H1 (cell line): ENCODE measurements around the gene TAF5. TPM values are rescaled to one million over a fixed set of nuclear protein-coding genes. Genes with fewer than 3 reads are reported as not detected.

Experiments used
- CTCF ChIA-PET: fragments of 300-600 bp; sonication (Branson Sonifier 250); formaldehyde crosslinking; loops from one replicate; lab custom pipeline; 2021; ENCODE audit not compliant: partially characterized antibody; lab: Charles Lee
- POLR2A ChIA-PET: fragments of 300-600 bp; sonication (Branson Sonifier 250); formaldehyde crosslinking; loops from one replicate; lab custom pipeline; 2021; ENCODE audit warnings: inconsistent platforms; ENCODE audit not compliant: partially characterized antibody; lab: Charles Lee
- DNase-seq, 2 experiments: peaks; one replicate each; pipeline versions ENCODE4 v3.0.0 to v3.0.0-alpha.2; 2010 to 2022; ENCODE audit warnings: low spot score in 2 of 2, low read depth in 1 of 2, mixed read lengths in 1 of 2
- FAIRE-seq: peaks from 2 replicates; lab custom pipeline; 2011; peaks lifted over from hg19 to GRCh38; lab: Jason Lieb, UNC
- H2AFZ ChIP-seq: 2 replicates; pipeline ENCODE4 v1.8.1; 2012; ENCODE audit warnings: low read length, inconsistent platforms
- H2AK5ac ChIP-seq: 2 replicates; pipeline ENCODE4 v1.6.1; 2013; ENCODE audit warnings: low read depth, low read length
- H2BK120ac ChIP-seq: replicated peaks from 2 replicates; pipeline ENCODE3; 2013; ENCODE audit warnings: low read depth, low read length, inconsistent platforms
- H2BK12ac ChIP-seq: 2 replicates; pipeline ENCODE4 v1.6.1; 2013; ENCODE audit warnings: low read depth, low read length
- H2BK15ac ChIP-seq: 2 replicates; pipeline ENCODE4 v1.6.1; 2013; ENCODE audit warnings: low read length
- H2BK20ac ChIP-seq: 2 replicates; pipeline ENCODE4 v1.6.1; 2013; ENCODE audit warnings: low read length
- H2BK5ac ChIP-seq: 2 replicates; pipeline ENCODE4 v1.6.1; 2013; ENCODE audit warnings: low read depth, low read length
- H3K14ac ChIP-seq: 2 replicates; pipeline ENCODE4 v1.6.1; 2013; ENCODE audit warnings: inconsistent platforms; ENCODE audit not compliant: insufficient read length
- H3K18ac ChIP-seq: 2 replicates; pipeline ENCODE4 v1.6.1; 2013; ENCODE audit warnings: low read length; ENCODE audit errors: extremely low read depth
- H3K23ac ChIP-seq: 2 replicates; pipeline ENCODE4 v1.6.1; 2013; ENCODE audit warnings: inconsistent platforms; ENCODE audit not compliant: insufficient read length
- H3K23me2 ChIP-seq: 2 replicates; pipeline ENCODE4 v1.6.1; 2013; ENCODE audit warnings: low read depth, low read length
- H3K27ac ChIP-seq: 2 replicates; pipeline ENCODE4 v1.6.1; 2011; ENCODE audit warnings: low read depth, low read length, inconsistent platforms
- H3K27me3 ChIP-seq, 4 experiments: replicated peaks in 1 of 4; 1 replicate in 1 of 4; 2 replicates in 3 of 4; pipeline versions ENCODE4 v1.6.1 to v1.8.1; 2011 to 2013; ENCODE audit warnings: low read length in 3 of 4, mild to moderate bottlenecking in 3 of 4, inconsistent platforms in 2 of 4, mixed read lengths in 2 of 4, moderate library complexity in 1 of 4; ENCODE audit not compliant: control insufficient read depth in 3 of 4, insufficient read depth in 3 of 4; ENCODE audit errors: extremely low read depth in 1 of 4
- H3K36me3 ChIP-seq, 4 experiments: 2 replicates each; pipeline versions ENCODE4 v1.6.1 to v1.8.1; 2011 to 2013; ENCODE audit warnings: mild to moderate bottlenecking in 4 of 4, low read length in 3 of 4, moderate library complexity in 2 of 4, control low read depth in 1 of 4, inconsistent platforms in 1 of 4; ENCODE audit not compliant: insufficient read depth in 4 of 4, control insufficient read depth in 2 of 4
- H3K4ac ChIP-seq: replicated peaks from 2 replicates; pipeline ENCODE3; 2013; ENCODE audit warnings: low read length, low read depth, mixed read lengths, inconsistent platforms; ENCODE audit not compliant: insufficient read length
- H3K4me1 ChIP-seq, 4 experiments: replicated peaks in 1 of 4; 1 replicate in 1 of 4; 2 replicates in 3 of 4; pipeline versions ENCODE4 v1.6.1 to v1.8.1; 2011 to 2013; ENCODE audit warnings: low read length in 3 of 4, inconsistent platforms in 2 of 4, mixed read lengths in 1 of 4; ENCODE audit not compliant: insufficient read depth in 4 of 4, control insufficient read depth in 3 of 4
- H3K4me2 ChIP-seq, 2 experiments: 2 replicates each; pipeline versions ENCODE4 v1.6.1 to v1.8.1; 2011 to 2013; ENCODE audit warnings: low read depth in 2 of 2, low read length in 2 of 2, control low read depth in 1 of 2, inconsistent platforms in 1 of 2, mild to moderate bottlenecking in 1 of 2; ENCODE audit not compliant: insufficient read depth in 1 of 2
- H3K4me3 ChIP-seq, 4 experiments: fragments of 200-600, 300-600 bp in 1 of 4; sonication (generic), shearing (Covaris generic), sonication (Bioruptor Twin) in 1 of 4; 2 replicates each; pipeline versions ENCODE4 v1.5.1 to v1.8.1; 2011 to 2016; ENCODE audit warnings: low read length in 4 of 4, low read depth in 3 of 4, control low read depth in 2 of 4, inconsistent platforms in 2 of 4, mild to moderate bottlenecking in 2 of 4, mixed read lengths in 1 of 4, moderate library complexity in 1 of 4; ENCODE audit not compliant: insufficient read depth in 2 of 4; ENCODE audit errors: extremely low read depth in 1 of 4
- H3K56ac ChIP-seq: replicated peaks from 2 replicates; pipeline ENCODE3; 2013; ENCODE audit warnings: low read depth, mild to moderate bottlenecking, mixed read lengths, low read length, inconsistent platforms; ENCODE audit not compliant: insufficient read length
- H3K79me1 ChIP-seq: 2 replicates; pipeline ENCODE4 v1.6.1; 2013; ENCODE audit warnings: low read depth, low read length, control low read depth
- H3K79me2 ChIP-seq, 2 experiments: 2 replicates each; pipeline versions ENCODE4 v1.6.1 to v1.8.1; 2012 to 2013; ENCODE audit warnings: low read length in 2 of 2, mild to moderate bottlenecking in 2 of 2, inconsistent platforms in 1 of 2; ENCODE audit not compliant: insufficient read depth in 2 of 2, control insufficient read depth in 1 of 2
- H3K9ac ChIP-seq, 4 experiments: replicated peaks in 1 of 4; 1 replicate in 1 of 4; 2 replicates in 3 of 4; pipeline versions ENCODE4 v1.6.1 to v1.8.1; 2011 to 2013; ENCODE audit warnings: low read depth in 3 of 4, low read length in 3 of 4, control low read depth in 2 of 4, mild to moderate bottlenecking in 2 of 4, moderate library complexity in 2 of 4, inconsistent platforms in 1 of 4; ENCODE audit errors: extremely low read depth in 1 of 4
- H3K9me3 ChIP-seq, 2 experiments: 2 replicates each; pipeline versions ENCODE4 v1.6.1 to v1.8.1; 2012 to 2013; ENCODE audit warnings: mild to moderate bottlenecking in 2 of 2, moderate library complexity in 2 of 2, control low read depth in 1 of 2, inconsistent platforms in 1 of 2, low read depth in 1 of 2, low read length in 1 of 2, mixed read lengths in 1 of 2; ENCODE audit not compliant: insufficient read depth in 2 of 2
- H4K20me1 ChIP-seq, 2 experiments: replicated peaks in 1 of 2; 2 replicates each; pipeline versions ENCODE3 to v1.8.1; 2011 to 2013; ENCODE audit warnings: inconsistent platforms in 2 of 2, low read length in 2 of 2, mild to moderate bottlenecking in 1 of 2; ENCODE audit not compliant: insufficient read depth in 2 of 2, control insufficient read depth in 1 of 2
- H4K5ac ChIP-seq: 2 replicates; pipeline ENCODE4 v1.6.1; 2013; ENCODE audit warnings: low read length, low read depth, mixed read lengths, inconsistent platforms; ENCODE audit not compliant: insufficient read length
- H4K8ac ChIP-seq: 2 replicates; pipeline ENCODE4 v1.8.0; 2013; ENCODE audit warnings: mild to moderate bottlenecking, moderate library complexity, low read length, inconsistent platforms; ENCODE audit not compliant: insufficient read depth; ENCODE audit errors: extremely low read depth
- H4K91ac ChIP-seq: replicated peaks from 2 replicates; pipeline ENCODE3; 2013; ENCODE audit warnings: low read length, mixed read lengths, inconsistent platforms; ENCODE audit not compliant: insufficient read length
- TAF1 ChIP-seq: IDR thresholded peaks from 2 replicates; pipeline ENCODE4 v1.6.1; 2011; ENCODE audit warnings: mild to moderate bottlenecking, low read depth, low read length
- WGBS, 2 experiments: shearing (Covaris generic) in 1 of 2; methylation state at CpG; one replicate each; pipeline versions ENCODE4 v1.1.6 to v1.1.7; 2013 to 2015; ENCODE audit warnings: low lambda C conversion rate in 2 of 2, mixed read lengths in 2 of 2, inconsistent platforms in 1 of 2, low coverage in 1 of 2, missing lambda C conversion rate in 1 of 2; ENCODE audit not compliant: insufficient replicate concordance in 2 of 2, insufficient coverage in 1 of 2, insufficient read length in 1 of 2; ENCODE audit errors: extremely low coverage in 1 of 2, missing lambda C conversion rate in 1 of 2; 5-methylcytosine and 5-hydroxymethylcytosine counted together
- polyA plus RNA-seq, 7 experiments: library from polyadenylated mRNA; depleted of rRNA in 3 of 7; stranded (reverse) in 5 of 7; unstranded in 2 of 7; fragments of >200 nt in 5 of 7; fragments of 200-250 nt in 2 of 7; gene quantifications; 1 replicate in 5 of 7; 2 replicates in 1 of 7; 4 replicates in 1 of 7; pipeline versions ENCODE4 v1.2.1 to v1.2.3, GENCODE V29; 2011 to 2013; ENCODE audit warnings: missing spikeins in 2 of 7, mixed read lengths in 2 of 7
- total RNA-seq: library from RNA; stranded (reverse); fragmentation: NEBNext Ultra II Directional; extraction: Animal tissue kit (Norgen Biotek cat#: 25700); gene quantifications from 2 replicates; pipeline ENCODE4 v1.2.1, GENCODE V29; 2021

Gene TAF5
- total and polyA plus RNA-seq, 2 of the 8 experiments (the other 6 are each of a cell fraction or from before 2014, with no cell fraction given) = 5.8 to 15.6 TPM

- Histone ChIP-seq H2BK120ac (no peak overlapping the region), H3K79me1 (no peaks in the 10 kb centered on the region), H3K4me2 (no peak overlapping the region), H4K8ac (no peak overlapping the region), H4K20me1 (peaks cover 3% of the 10 kb centered on the region in 2 experiments), H3K4ac (no peak overlapping the region), H3K9me3 (no peaks in the 10 kb centered on the region), H3K79me2 (no peaks in the 10 kb centered on the region), H3K56ac (no peak overlapping the region), H3K27me3 (no peaks in the 10 kb centered on the region), H2BK15ac (no peak overlapping the region), H3K23ac (no peak overlapping the region), H3K36me3 (peaks cover 31 to 79% (median 64%) of the 10 kb centered on the region in 4 experiments), H4K5ac (no peak overlapping the region), H4K91ac (no peak overlapping the region), H3K14ac (no peak overlapping the region), H2AK5ac (no peak overlapping the region), H3K27ac (no peak overlapping the region), H3K4me1 (no peaks in the 10 kb centered on the region), H2AFZ (no peak overlapping the region), H3K9ac (no peak overlapping the region), H3K18ac (no peak overlapping the region), H3K4me3 (no peak overlapping the region), H2BK12ac (no peak overlapping the region), H2BK20ac (no peak overlapping the region), H3K23me2 (no peaks in the 10 kb centered on the region), H2BK5ac (no peak overlapping the region)
- DNase-seq (no peak), FAIRE-seq (no peak)
- CTCF ChIA-PET = interaction anchor here (0.5 to 1.4 kb wide), 2 partner anchors 57 to 179 kb away, joined by 3 to 4 read pairs; no protein-coding TSS in a partner anchor
- WGBS, 2 experiments = 94% methylated on average over 5 of the region's 5 CpGs; no CpG with 5 or more reads in 1 of the 2 experiments
- no peak for TF ChIP-seq TAF1
- POLR2A ChIA-PET = interaction anchor here (1.7 kb wide), 1 partner anchor 11 kb away, joined by 4 read pairs; no protein-coding TSS in a partner anchor
These were observed 61.3 kb downstream of the TAF5 start for GRCh38 chr10:103428989-103429643.
